WTC11 (cell line): Measurements from ENCODE around the gene DCD.

ENCODE experiments used
- AR ChIP-seq: fragments of 250-450 bp; sonication (Bioruptor Pico); IDR thresholded peaks from 2 replicates; pipeline ENCODE4 v1.9.0; 2021; ENCODE audit warnings: mild to moderate bottlenecking
- CBFB ChIP-seq: sonication (generic); formaldehyde crosslinking; IDR thresholded peaks from 2 replicates; pipeline ENCODE4 v1.8.1; 2022; ENCODE audit warnings: mild to moderate bottlenecking, low read depth, missing genetic modification reagents
- STAT6 ChIP-seq: sonication (generic); formaldehyde crosslinking; conservative IDR thresholded peaks from 2 replicates; pipeline ENCODE4 v1.8.1; 2023; ENCODE audit warnings: mild to moderate bottlenecking, low read depth, missing genetic modification reagents, moderate library complexity
- TCF7 ChIP-seq: sonication (generic); formaldehyde crosslinking; IDR thresholded peaks from 2 replicates; pipeline ENCODE4 v1.8.0; 2022; ENCODE audit warnings: mild to moderate bottlenecking, low read depth, missing genetic modification reagents, moderate library complexity

DNA sequence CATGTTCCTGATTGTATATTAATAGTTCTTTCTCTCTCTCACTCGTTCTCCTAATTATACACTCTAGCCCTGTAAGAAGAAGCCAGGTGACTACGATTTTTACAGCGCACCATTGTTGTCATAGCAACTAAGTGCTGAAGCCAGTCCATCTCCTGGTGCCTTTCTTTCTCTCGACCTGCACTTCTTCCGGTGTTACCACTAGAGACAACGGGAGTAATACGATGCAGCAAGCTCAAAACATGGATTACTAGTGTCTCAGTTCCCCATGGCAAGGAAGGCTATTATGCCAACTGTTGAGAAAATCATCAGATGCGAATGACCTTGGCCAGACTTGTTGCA is 40.8 kb upstream of the DCD start:
- TF ChIP-seq AR (CRISPR knock-in tag), result no peak
- TF ChIP-seq CBFB (CRISPR knock-in tag), result no peak
- TF ChIP-seq TCF7 (CRISPR knock-in tag), result no peak
- TF ChIP-seq STAT6 (CRISPR knock-in tag), result no peak
